Activated naive CD8-positive, alpha-beta T cell treated with anti-CD3 and anti-CD28 coated beads, Interleukin-2, amount 10 ng/mL, durations not matched to agents 7 days and 5 days (primary cell): ENCODE data around the gene TUBB2B. TPM values are rescaled to one million over a fixed set of nuclear protein-coding genes. Genes with fewer than 3 reads are reported as not detected.
"Not testable (repeated sequence)": the region's sequence is repeated elsewhere in the genome, so short reads cannot be mapped to it uniquely, and the experiment has no call there.

ENCODE experiments used
- ATAC-seq: fragments of 150-1000 bp; cut with Tn5 transposase; one replicate; pipeline ENCODE4 v1.10.0; 2021; ENCODE audit warnings: low read depth, moderate library complexity
- POLR2A ChIA-PET: fragments of 350-600 bp; sonication (Branson Sonifier 250); formaldehyde crosslinking; loops from one replicate; lab custom pipeline; 2021; ENCODE audit warnings: antibody characterized with exemption; lab: Charles Lee
- DNase-seq: peaks from one replicate; pipeline ENCODE4 v3.0.0; 2021
- H3K27ac Mint-ChIP-seq: one replicate; pipeline ENCODE4 v1.8.0; 2022; ENCODE audit warnings: mild to moderate bottlenecking, mixed read lengths
- H3K27me3 Mint-ChIP-seq: one replicate; pipeline ENCODE4 v1.8.0; 2022; ENCODE audit warnings: mild to moderate bottlenecking, moderate library complexity, mixed read lengths
- H3K36me3 Mint-ChIP-seq: one replicate; pipeline ENCODE4 v1.8.0; 2021; ENCODE audit warnings: mild to moderate bottlenecking, mixed read lengths
- H3K4me1 Mint-ChIP-seq: one replicate; pipeline ENCODE4 v1.8.0; 2021; ENCODE audit warnings: mixed read lengths
- H3K4me3 Mint-ChIP-seq: one replicate; pipeline ENCODE4 v1.8.0; 2022; ENCODE audit warnings: mild to moderate bottlenecking, moderate library complexity, mixed read lengths
- H3K9me3 Mint-ChIP-seq: one replicate; pipeline ENCODE4 v1.8.0; 2021; ENCODE audit warnings: mixed read lengths
- total RNA-seq, 2 experiments: library from RNA; stranded (reverse); gene quantifications; one replicate each; pipeline ENCODE4 v1.2.3, GENCODE V29; 2021

The TUBB2B gene
- total RNA-seq, 2 experiments from 2014 or later, result not detected

GRCh38 chr6:3208775-3209113 lies 18.7 kb downstream of the TUBB2B start:
- no peak overlapping the region for H3K27ac Mint-ChIP-seq
- no peak overlapping the region for H3K4me3 Mint-ChIP-seq
- H3K27me3 Mint-ChIP-seq, result peaks cover 16% of the 10 kb centered on the region
- ATAC-seq (no peak), DNase-seq (no peak)
- POLR2A ChIA-PET, result no interaction called here
- H3K9me3 Mint-ChIP-seq, result peaks cover 1% of the 10 kb centered on the region
- H3K4me1 Mint-ChIP-seq, result peaks cover 6% of the 10 kb centered on the region
- no peaks in the 10 kb centered on the region for H3K36me3 Mint-ChIP-seq

GRCh38 chr6:3208098-3208774 lies 19.2 kb downstream of the TUBB2B start:
- H3K27me3 Mint-ChIP-seq, result peaks cover 16% of the 10 kb centered on the region
- H3K4me1 Mint-ChIP-seq, result peaks cover 6% of the 10 kb centered on the region
- ATAC-seq, result no peak
- H3K36me3 Mint-ChIP-seq, result no peaks in the 10 kb centered on the region
- peaks cover 1% of the 10 kb centered on the region for H3K9me3 Mint-ChIP-seq
- no peak overlapping the region for H3K4me3 Mint-ChIP-seq
- peak overlapping the region; percentile 15 for H3K27ac Mint-ChIP-seq
- POLR2A ChIA-PET, result no interaction called here
- DNase-seq, result no peak

- H3K36me3 Mint-ChIP-seq, result no peaks in the 10 kb centered on the region
- peaks cover 1% of the 10 kb centered on the region for H3K9me3 Mint-ChIP-seq
- H3K27ac Mint-ChIP-seq, result no peak overlapping the region
- H3K27me3 Mint-ChIP-seq, result peaks cover 7% of the 10 kb centered on the region
- POLR2A ChIA-PET, result no interaction called here
- ATAC-seq, result no peak
- no peak overlapping the region for H3K4me3 Mint-ChIP-seq
- peaks cover 6% of the 10 kb centered on the region for H3K4me1 Mint-ChIP-seq
- no peak for DNase-seq
Observed at GRCh38 chr6:3206339-3207015, 21.0 kb downstream of the TUBB2B start.

- ATAC-seq, result no peak
- no peak for DNase-seq
Observed at GRCh38 chr6:3205913-3206312, 21.5 kb downstream of the TUBB2B start.

GRCh38 chr6:3204921-3205320 lies 22.5 kb downstream of the TUBB2B start:
- no peaks in the 10 kb centered on the region for H3K36me3 Mint-ChIP-seq
- H3K4me3 Mint-ChIP-seq, result no peak overlapping the region
- H3K9me3 Mint-ChIP-seq, result peaks cover 3% of the 10 kb centered on the region
- peaks cover 6% of the 10 kb centered on the region for H3K4me1 Mint-ChIP-seq
- no peak overlapping the region for H3K27ac Mint-ChIP-seq
- POLR2A ChIA-PET, result no interaction called here
- DNase-seq (no peak), ATAC-seq (no peak)
- peaks cover 8% of the 10 kb centered on the region for H3K27me3 Mint-ChIP-seq

More at GRCh38 chr6:3205913-3206312, 21.5 kb downstream of the TUBB2B start:
- no peaks in the 10 kb centered on the region for H3K36me3 Mint-ChIP-seq
- H3K27ac Mint-ChIP-seq, result no peak overlapping the region
- POLR2A ChIA-PET, result no interaction called here
- no peak overlapping the region for H3K4me3 Mint-ChIP-seq
- peaks cover 6% of the 10 kb centered on the region for H3K4me1 Mint-ChIP-seq
- H3K9me3 Mint-ChIP-seq, result peaks cover 1% of the 10 kb centered on the region
- peaks cover 6% of the 10 kb centered on the region for H3K27me3 Mint-ChIP-seq

GRCh38 chr6:3202999-3203696 lies 24.3 kb downstream of the TUBB2B start:
- Mint-ChIP-seq H3K4me1 (no peaks in the 10 kb centered on the region), H3K27ac (no peak overlapping the region), H3K36me3 (no peaks in the 10 kb centered on the region), H3K27me3 (peaks cover 6% of the 10 kb centered on the region), H3K9me3 (peaks cover 3% of the 10 kb centered on the region), H3K4me3 (no peak overlapping the region)
- POLR2A ChIA-PET, result no interaction called here
- no peak for DNase-seq
- ATAC-seq, result no peak

GRCh38 chr6:3201388-3201787 lies 26.1 kb downstream of the TUBB2B start:
- H3K27ac Mint-ChIP-seq, result no peak overlapping the region
- peaks cover 3% of the 10 kb centered on the region for H3K9me3 Mint-ChIP-seq
- H3K36me3 Mint-ChIP-seq, result no peaks in the 10 kb centered on the region
- no peak overlapping the region for H3K4me3 Mint-ChIP-seq
- POLR2A ChIA-PET, result no interaction called here
- H3K4me1 Mint-ChIP-seq, result no peaks in the 10 kb centered on the region
- DNase-seq (no peak), ATAC-seq (no peak)
- H3K27me3 Mint-ChIP-seq, result peaks cover 6% of the 10 kb centered on the region

GRCh38 chr6:3200682-3201081 lies 26.8 kb downstream of the TUBB2B start:
- no peaks in the 10 kb centered on the region for H3K36me3 Mint-ChIP-seq
- H3K9me3 Mint-ChIP-seq, result peaks cover 3% of the 10 kb centered on the region
- no peak overlapping the region for H3K27ac Mint-ChIP-seq
- H3K27me3 Mint-ChIP-seq, result peaks cover 6% of the 10 kb centered on the region
- DNase-seq (no peak), ATAC-seq (no peak)
- H3K4me1 Mint-ChIP-seq, result no peaks in the 10 kb centered on the region
- POLR2A ChIA-PET, result no interaction called here
- H3K4me3 Mint-ChIP-seq, result no peak overlapping the region

GRCh38 chr6:3199382-3199781 lies 28.1 kb downstream of the TUBB2B start:
- H3K9me3 Mint-ChIP-seq, result peaks cover 2% of the 10 kb centered on the region
- H3K27ac Mint-ChIP-seq, result no peak overlapping the region
- no peaks in the 10 kb centered on the region for H3K4me1 Mint-ChIP-seq
- ATAC-seq (no peak), DNase-seq (no peak)
- no peak overlapping the region for H3K4me3 Mint-ChIP-seq
- H3K27me3 Mint-ChIP-seq, result peaks cover 6% of the 10 kb centered on the region
- POLR2A ChIA-PET, result no interaction called here
- no peaks in the 10 kb centered on the region for H3K36me3 Mint-ChIP-seq

- H3K4me3 Mint-ChIP-seq, POLR2A ChIA-PET, H3K9me3 Mint-ChIP-seq, H3K4me1 Mint-ChIP-seq, H3K27me3 Mint-ChIP-seq, H3K36me3 Mint-ChIP-seq, ATAC-seq, H3K27ac Mint-ChIP-seq, DNase-seq: not testable (repeated sequence)
Observed at GRCh38 chr6:3197734-3198133, 29.7 kb downstream of the TUBB2B start.

GRCh38 chr6:3196770-3197169 lies 30.7 kb downstream of the TUBB2B start:
- Mint-ChIP-seq H3K27ac (no peak overlapping the region), H3K4me3 (no peak overlapping the region), H3K27me3 (peaks cover 6% of the 10 kb centered on the region), H3K36me3 (no peaks in the 10 kb centered on the region), H3K9me3 (peaks cover 2% of the 10 kb centered on the region), H3K4me1 (no peaks in the 10 kb centered on the region)
- no peak for DNase-seq
- ATAC-seq, result no peak
- POLR2A ChIA-PET, result no interaction called here

GRCh38 chr6:3195695-3196497 lies 31.6 kb downstream of the TUBB2B start:
- Mint-ChIP-seq H3K4me1 (no peaks in the 10 kb centered on the region), H3K4me3 (no peak overlapping the region), H3K9me3 (peaks cover 2% of the 10 kb centered on the region), H3K36me3 (no peaks in the 10 kb centered on the region), H3K27me3 (peaks cover 9% of the 10 kb centered on the region), H3K27ac (no peak overlapping the region)
- ATAC-seq, result no peak
- no peak for DNase-seq
- POLR2A ChIA-PET, result no interaction called here

- ATAC-seq (no peak), DNase-seq (no peak)
- no peaks in the 10 kb centered on the region for H3K4me1 Mint-ChIP-seq
- H3K9me3 Mint-ChIP-seq, result peaks cover 2% of the 10 kb centered on the region
- no peak overlapping the region for H3K4me3 Mint-ChIP-seq
- H3K27me3 Mint-ChIP-seq, result peaks cover 6% of the 10 kb centered on the region
- no peaks in the 10 kb centered on the region for H3K36me3 Mint-ChIP-seq
- H3K27ac Mint-ChIP-seq, result no peak overlapping the region
- POLR2A ChIA-PET, result no interaction called here
Observed at GRCh38 chr6:3195420-3195694, 32.1 kb downstream of the TUBB2B start.
